Mesothelial cell of epicardium (in vitro differentiated cells): ENCODE results near the gene CRISPLD2. TPM values are rescaled to one million over a fixed set of nuclear protein-coding genes. Genes with fewer than 3 reads are reported as not detected.
A peak's percentile ranks its signal among the peaks of the same experiment; 100 is the strongest.

Experiments used
- DNase-seq, 2 experiments: peaks; one replicate each; pipeline ENCODE4 v3.0.0; 2021; ENCODE audit warnings: low spot score in 2 of 2; ENCODE audit not compliant: unreplicated experiment in 2 of 2
- H3K27ac Mint-ChIP-seq: 2 replicates; pipeline ENCODE4 v1.8.0; 2021; ENCODE audit warnings: mixed read lengths
- H3K27me3 Mint-ChIP-seq: 2 replicates; pipeline ENCODE4 v1.8.0; 2021; ENCODE audit warnings: low read depth, mixed read lengths
- H3K36me3 Mint-ChIP-seq: 2 replicates; pipeline ENCODE4 v1.8.0; 2021; ENCODE audit warnings: mixed read lengths
- H3K4me1 Mint-ChIP-seq: 2 replicates; pipeline ENCODE4 v1.8.0; 2021; ENCODE audit warnings: mixed read lengths
- H3K4me3 Mint-ChIP-seq: 2 replicates; pipeline ENCODE4 v1.8.0; 2021; ENCODE audit warnings: mild to moderate bottlenecking, moderate library complexity, mixed read lengths
- H3K9me3 Mint-ChIP-seq: 2 replicates; pipeline ENCODE4 v1.8.0; 2021; ENCODE audit warnings: mixed read lengths
- total RNA-seq: library from RNA; stranded (reverse); gene quantifications from 3 replicates; pipeline ENCODE4 v1.2.1, GENCODE V29; 2021
- TF ChIP-seq, protein P1 (sequence below): fragments of 200-600 bp; sonication (generic); IDR thresholded peaks from one replicate; pipeline ENCODE4 v1.5.0; 2021; ENCODE audit warnings: antibody characterized with exemption; ENCODE audit not compliant: unreplicated experiment

The CRISPLD2 gene
- total RNA-seq, 1 donor from 2014 or later = 80.1 TPM

DNA sequence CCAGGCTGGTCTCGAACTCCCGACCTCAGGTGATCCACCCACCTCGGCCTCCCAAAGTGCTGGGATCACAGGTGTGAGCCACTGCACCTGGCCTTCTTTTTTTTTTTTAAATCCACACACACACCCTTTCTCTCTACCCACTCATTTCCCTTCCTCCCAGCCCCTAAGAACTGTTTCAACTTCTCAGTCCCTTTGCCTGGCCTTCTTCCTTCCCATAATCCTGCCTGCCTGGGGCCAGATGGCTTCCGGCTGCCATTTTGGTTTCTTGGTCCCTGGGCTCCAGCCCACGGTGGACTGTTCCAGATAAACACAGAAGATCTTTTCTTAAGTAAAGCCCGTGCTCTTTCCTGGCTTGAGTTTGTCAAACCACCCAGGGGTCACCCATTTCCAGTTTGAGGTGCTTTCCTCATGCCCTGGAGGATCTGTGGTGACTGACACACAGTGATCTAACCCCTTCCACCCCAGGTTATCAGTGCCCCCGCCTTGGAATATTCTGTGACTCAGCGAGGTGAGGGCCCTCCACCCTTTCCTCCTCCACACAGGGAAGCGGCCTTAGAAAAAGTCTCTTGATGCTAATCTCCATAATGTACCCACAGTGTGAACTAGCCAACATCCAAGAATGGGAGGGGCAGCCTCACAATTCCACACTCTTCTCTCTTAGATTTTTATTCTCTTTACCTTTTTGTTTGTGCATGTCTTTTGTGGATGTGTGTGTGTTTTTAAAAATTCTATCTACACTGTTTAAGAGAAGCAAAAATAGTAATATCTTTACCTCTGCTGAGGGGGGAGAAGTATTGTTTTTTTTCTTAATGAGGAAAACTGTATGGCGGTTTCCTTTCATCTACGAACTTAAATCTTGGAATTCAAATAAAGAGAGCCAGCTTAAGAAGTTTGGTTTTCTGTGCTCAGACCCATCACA lies 60.0 kb downstream of the CRISPLD2 start:
- Mint-ChIP-seq H3K27ac (peak overlapping the region; percentile 81), H3K4me3 (no peak overlapping the region), H3K9me3 (no peaks in the 10 kb centered on the region), H3K4me1 (peaks cover 13% of the 10 kb centered on the region), H3K27me3 (no peaks in the 10 kb centered on the region), H3K36me3 (peaks cover 42% of the 10 kb centered on the region)
- TF ChIP-seq, protein P1, sequence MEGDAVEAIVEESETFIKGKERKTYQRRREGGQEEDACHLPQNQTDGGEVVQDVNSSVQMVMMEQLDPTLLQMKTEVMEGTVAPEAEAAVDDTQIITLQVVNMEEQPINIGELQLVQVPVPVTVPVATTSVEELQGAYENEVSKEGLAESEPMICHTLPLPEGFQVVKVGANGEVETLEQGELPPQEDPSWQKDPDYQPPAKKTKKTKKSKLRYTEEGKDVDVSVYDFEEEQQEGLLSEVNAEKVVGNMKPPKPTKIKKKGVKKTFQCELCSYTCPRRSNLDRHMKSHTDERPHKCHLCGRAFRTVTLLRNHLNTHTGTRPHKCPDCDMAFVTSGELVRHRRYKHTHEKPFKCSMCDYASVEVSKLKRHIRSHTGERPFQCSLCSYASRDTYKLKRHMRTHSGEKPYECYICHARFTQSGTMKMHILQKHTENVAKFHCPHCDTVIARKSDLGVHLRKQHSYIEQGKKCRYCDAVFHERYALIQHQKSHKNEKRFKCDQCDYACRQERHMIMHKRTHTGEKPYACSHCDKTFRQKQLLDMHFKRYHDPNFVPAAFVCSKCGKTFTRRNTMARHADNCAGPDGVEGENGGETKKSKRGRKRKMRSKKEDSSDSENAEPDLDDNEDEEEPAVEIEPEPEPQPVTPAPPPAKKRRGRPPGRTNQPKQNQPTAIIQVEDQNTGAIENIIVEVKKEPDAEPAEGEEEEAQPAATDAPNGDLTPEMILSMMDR = no peak
- DNase-seq = no peak

DNA sequence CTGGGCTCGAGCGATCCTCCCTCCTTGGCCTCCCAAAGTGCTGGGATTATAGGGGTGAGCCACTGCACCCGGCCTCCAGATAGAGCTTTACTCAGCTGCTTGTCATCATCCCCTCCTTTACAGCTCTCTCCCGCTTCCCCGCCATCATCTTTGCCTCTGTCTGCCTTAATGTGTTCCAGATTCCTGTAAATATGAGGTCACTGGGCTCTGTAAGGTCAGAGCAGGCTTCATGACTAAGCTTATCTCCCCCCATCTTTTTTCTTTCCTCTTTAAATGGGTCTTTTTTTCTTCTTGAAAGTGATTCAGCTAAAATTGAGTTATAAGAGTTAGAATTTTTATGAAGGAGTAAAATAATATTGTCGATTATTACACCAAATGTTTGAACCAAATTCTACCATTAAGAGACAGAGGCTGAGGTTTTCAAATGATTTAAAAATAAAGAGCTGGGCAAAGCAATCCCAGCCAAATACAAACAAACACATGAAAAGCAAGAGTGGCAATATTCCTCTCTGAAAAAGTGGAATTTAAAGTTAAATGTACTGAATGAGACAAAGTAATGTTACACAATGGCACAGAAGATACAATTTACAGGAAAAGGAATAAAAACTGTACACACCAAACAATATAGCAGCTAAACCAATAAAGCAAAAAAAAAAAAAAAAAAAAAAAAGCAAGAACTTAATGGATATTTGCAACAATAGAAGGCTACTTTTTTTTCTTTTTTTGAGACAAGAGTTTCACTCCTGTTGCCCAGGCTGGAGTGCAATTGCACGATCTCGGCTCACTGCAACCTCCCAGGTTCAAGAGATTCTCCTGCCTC lies 62.1 kb downstream of the CRISPLD2 start:
- Mint-ChIP-seq H3K9me3 (no peaks in the 10 kb centered on the region), H3K4me1 (peaks cover 23% of the 10 kb centered on the region), H3K27me3 (no peaks in the 10 kb centered on the region), H3K27ac (no peak overlapping the region), H3K36me3 (peaks cover 36% of the 10 kb centered on the region), H3K4me3 (no peak overlapping the region)
- TF ChIP-seq, protein P1 = no peak
- no peak for DNase-seq

DNA sequence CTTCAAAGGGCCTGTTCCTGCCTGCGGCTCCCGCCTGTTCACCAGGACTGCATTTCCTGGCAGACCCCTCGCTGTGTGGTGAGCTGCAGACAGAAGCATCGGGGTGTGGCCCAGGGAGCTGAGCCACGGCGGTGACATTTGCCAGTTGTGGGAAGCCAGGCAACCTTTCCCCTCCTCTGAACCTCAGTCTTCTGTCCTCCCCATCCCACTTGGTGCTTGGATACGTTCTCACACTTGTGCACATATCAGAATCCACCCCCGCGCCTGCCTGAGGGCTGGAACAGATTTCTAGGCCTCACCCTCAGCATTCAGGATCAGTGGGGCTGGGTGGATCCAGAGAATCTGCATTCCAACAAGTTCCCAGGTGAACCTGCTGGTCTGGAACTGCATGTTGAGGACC lies 63.5 kb downstream of the CRISPLD2 start:
- Mint-ChIP-seq H3K27me3 (no peaks in the 10 kb centered on the region), H3K4me3 (no peak overlapping the region), H3K9me3 (no peaks in the 10 kb centered on the region), H3K27ac (no peak overlapping the region), H3K4me1 (peaks cover 23% of the 10 kb centered on the region), H3K36me3 (peaks cover 38% of the 10 kb centered on the region)
- TF ChIP-seq, protein P1 = no peak
- no peak for DNase-seq

DNA sequence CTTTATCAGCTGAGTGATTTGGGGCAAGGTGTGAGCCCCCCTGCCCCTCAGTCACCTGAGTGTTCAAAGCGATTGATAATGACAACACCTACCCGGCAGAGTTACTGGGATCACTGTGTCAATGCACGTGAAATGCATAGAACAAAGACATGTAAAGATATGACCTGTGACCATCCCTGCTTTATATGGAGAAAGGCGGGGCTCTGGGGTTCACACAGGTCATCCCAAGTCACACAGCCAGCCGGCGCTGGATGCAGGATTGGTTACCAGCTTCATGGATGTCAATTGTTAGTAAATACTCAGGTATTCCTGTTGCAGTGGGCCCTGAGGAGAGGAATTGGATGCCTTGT lies 64.4 kb downstream of the CRISPLD2 start:
- Mint-ChIP-seq H3K4me1 (peaks cover 23% of the 10 kb centered on the region), H3K27ac (no peak overlapping the region), H3K4me3 (no peak overlapping the region), H3K36me3 (peaks cover 41% of the 10 kb centered on the region), H3K9me3 (no peaks in the 10 kb centered on the region), H3K27me3 (no peaks in the 10 kb centered on the region)
- TF ChIP-seq, protein P1 = no peak
- no peak for DNase-seq

DNA sequence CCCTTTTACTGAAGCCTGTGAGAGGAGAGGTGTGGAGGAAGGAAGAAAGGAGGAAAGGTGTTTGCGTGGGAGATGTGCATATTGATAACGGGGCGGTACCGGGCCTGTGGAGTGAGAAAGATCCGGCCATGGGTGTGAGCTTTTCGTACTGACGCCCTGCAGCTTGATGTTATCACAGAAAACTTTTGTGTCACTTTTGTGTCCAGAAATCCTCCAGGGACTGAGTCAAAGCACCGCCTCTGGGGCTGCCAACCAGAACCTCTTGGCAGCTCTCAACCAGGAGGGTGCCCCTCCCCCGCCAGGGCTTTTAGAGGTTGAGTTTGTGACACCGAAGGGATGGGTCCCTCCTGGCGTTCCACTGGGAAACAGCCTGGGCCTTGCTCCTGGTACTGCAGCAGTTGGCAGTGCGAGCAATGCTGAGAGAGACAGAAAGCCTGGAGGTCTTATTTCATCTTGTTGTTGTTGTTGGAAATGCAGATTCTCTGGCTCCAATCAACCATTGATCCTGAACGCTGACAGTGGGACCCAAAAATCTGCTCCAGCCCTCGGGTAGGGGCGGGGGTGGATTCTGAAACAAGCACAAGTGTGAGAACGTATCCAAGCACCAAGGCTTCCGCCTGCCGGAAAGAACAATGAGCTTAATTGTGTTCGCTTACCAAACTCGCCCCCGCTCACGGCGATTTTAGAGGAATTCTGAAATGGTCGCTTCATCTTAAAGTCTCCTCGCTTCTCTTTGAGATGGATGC lies 65.0 kb downstream of the CRISPLD2 start:
- Mint-ChIP-seq H3K27ac (peak overlapping the region; percentile 84), H3K36me3 (peaks cover 39% of the 10 kb centered on the region), H3K27me3 (no peaks in the 10 kb centered on the region), H3K4me3 (no peak overlapping the region), H3K4me1 (peaks cover 23% of the 10 kb centered on the region), H3K9me3 (no peaks in the 10 kb centered on the region)
- TF ChIP-seq, protein P1 = no peak
- no peak for DNase-seq
